Measurements from ENCODE around the gene MMP17.

The MMP17 gene

DNA sequence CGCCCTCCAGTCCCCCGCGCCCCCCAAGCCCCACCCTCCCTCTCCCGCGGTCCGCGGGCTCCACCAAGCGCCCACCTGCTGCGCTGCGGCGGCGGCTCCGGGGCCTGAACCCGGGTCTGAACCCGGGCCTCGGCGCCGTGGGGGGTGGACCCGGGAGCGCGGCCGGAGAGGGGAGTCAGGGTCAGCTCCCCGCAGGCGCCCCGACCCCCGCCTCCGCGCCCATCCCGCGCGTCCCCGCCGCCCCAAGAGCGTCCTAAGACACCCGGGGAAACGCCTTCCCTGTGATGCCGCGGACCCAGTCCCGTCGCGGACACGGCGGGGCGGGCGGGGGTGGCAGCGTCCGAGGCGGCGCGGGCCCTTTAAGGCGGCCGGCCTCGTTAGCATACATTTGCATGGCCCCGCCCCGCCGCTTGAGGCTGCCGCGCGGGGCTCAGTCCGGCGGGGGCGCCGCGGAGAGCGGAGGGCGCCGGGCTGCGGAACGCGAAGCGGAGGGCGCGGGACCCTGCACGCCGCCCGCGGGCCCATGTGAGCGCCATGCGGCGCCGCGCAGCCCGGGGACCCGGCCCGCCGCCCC lies at the start of gene MMP17:
TSS of gene MMP17 (plus strand) at position 433 of the 574 bp plus-strand sequence. CDS start at position 535, 102 bp downstream.
- DNase-seq (ENCODE audit: low read depth in 3 of 3), result no peak

DNA sequence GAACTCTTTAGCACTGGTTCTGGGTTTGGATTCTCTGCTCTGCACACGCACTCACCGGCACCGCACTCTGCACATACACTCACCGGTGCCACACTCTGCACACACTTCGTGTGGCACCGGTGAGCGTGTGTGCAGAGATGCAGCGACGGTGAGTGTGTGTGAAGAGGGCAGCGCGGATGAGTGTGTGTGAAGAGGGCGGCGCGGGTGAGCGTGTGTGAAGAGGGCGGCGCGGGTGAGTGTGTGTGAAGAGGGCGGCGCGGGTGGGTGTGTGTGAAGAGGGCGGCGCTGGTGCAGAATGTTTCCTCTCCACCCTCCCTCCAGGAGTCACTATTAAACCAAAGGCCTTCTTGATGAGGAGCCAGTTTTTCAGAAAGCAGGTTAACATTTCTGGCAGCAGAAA lies 49.2 kb upstream of the MMP17 start:
- no peak for DNase-seq (ENCODE audit: low read depth in 3 of 3)

DNA sequence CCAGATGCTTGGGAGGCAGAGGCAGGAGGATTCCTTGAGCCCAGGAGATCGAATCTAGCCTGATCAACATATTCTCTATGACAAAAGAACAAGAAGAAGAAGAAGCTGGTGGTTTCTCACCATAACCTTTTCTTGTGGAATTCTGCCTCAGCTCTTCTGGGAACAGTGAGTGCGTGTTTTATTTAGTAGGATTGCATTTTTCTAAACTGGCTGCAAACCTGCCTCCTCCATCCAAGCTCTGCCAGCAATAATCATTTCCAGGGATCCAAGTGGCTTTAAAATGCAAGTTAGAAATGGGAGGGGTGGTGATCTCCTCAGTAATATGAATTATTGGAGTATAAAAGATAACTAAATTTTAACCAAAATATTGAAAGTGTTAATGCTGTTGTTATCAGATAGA lies 46.1 kb upstream of the MMP17 start:
- DNase-seq (ENCODE audit: low read depth in 3 of 3), result no peak

- no peak for DNase-seq (ENCODE audit: low read depth in 3 of 3)
Observed at GRCh38 chr12:131783915-131784541, 44.2 kb upstream of the MMP17 start.

GRCh38 chr12:131784909-131785762 lies 43.1 kb upstream of the MMP17 start:
- DNase-seq (ENCODE audit: low read depth in 3 of 3), result no peak

- no peak for DNase-seq (ENCODE audit: low read depth in 3 of 3)
Observed at GRCh38 chr12:131785763-131786330, 42.3 kb upstream of the MMP17 start.

- no peak for DNase-seq (ENCODE audit: low read depth in 3 of 3)
Observed at GRCh38 chr12:131786331-131786730, 41.9 kb upstream of the MMP17 start.

GRCh38 chr12:131787143-131787660 lies 41.0 kb upstream of the MMP17 start:
- no peak for DNase-seq (ENCODE audit: low read depth in 3 of 3)

DNA sequence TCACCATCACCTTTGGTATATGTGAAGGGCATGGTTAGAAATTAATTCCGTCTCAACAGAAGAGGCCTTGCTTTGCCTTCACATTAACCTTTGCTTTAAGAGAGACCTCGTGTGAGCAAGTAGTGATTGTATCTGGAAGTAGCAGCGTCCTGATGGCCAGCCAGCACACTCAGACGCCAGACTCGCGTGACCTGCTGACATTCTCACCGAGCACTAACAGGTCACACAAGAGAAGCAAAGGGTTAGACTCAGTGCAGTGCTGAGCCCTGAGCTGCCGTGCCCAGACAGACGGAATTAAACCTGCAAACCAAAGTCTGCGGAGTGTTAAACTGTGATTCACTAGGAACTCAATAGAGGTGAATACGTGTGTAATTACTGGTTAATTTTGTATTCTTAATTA lies 40.1 kb upstream of the MMP17 start:
- DNase-seq (ENCODE audit: low read depth in 3 of 3), result no peak

- no peak for DNase-seq (ENCODE audit: low read depth in 3 of 3)
Observed at GRCh38 chr12:131789638-131790037, 38.6 kb upstream of the MMP17 start.

DNA sequence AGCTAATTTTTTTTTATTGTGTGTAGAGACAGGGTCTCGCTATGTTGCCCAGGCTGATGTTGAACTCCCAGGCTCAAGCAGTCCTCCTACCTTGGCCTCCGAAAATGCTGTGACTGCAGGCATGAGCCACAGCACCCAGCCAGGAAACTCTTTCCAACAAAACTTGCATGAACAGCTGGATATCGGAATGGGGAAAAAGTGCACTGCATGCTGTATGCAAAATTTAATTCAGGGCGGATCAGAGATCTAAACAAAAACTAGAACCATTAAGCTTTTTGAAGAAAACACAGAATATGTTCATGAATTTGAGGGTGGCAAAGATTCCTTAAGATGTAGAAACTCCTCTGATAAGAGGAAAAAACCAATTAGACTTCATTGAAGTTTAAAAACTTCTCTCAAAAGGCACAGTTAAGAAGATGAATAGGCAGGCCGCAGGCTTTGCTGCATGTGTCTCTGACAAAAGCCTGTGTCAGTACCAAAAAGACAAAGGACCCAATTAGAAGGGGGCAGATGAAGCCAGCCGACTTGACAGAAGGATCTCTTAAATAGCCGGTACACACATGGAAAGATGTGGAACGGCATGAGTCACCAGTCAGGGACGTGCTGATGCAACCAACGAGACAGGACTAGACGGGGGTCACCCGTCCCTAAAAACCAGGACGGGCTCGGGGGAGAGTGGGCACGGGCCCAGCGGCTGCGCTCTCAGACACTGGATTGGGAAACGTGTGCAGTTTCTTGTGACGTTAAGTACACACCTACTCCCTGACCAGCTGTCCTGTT lies 34.8 kb upstream of the MMP17 start:
- DNase-seq (ENCODE audit: low read depth in 3 of 3), result no peak

DNA sequence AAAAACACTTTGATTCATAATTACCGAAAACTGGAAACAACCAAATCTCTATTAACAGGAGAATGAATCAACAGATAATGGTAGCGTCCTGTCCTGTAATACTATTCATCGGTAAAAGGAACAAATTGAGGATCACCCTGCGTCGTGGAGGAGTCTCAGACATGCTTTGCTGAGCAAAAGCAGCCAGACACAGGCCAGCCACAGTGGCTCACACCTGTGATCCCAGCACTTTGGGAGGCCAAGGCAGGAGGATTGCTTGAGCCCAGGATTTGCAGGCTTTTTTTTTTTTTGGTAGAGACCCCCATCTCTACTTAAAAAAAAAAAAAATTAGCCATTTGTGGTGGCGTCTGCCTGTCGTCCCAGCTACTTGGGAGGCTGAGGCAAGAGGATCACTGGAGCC lies 34.1 kb upstream of the MMP17 start:
- DNase-seq (ENCODE audit: low read depth in 3 of 3), result no peak

- DNase-seq (ENCODE audit: low read depth in 3 of 3), result no peak
Observed at GRCh38 chr12:131794573-131794972, 33.6 kb upstream of the MMP17 start.

GRCh38 chr12:131795064-131795463 lies 33.1 kb upstream of the MMP17 start:
- DNase-seq (ENCODE audit: low read depth in 3 of 3), result no peak

DNA sequence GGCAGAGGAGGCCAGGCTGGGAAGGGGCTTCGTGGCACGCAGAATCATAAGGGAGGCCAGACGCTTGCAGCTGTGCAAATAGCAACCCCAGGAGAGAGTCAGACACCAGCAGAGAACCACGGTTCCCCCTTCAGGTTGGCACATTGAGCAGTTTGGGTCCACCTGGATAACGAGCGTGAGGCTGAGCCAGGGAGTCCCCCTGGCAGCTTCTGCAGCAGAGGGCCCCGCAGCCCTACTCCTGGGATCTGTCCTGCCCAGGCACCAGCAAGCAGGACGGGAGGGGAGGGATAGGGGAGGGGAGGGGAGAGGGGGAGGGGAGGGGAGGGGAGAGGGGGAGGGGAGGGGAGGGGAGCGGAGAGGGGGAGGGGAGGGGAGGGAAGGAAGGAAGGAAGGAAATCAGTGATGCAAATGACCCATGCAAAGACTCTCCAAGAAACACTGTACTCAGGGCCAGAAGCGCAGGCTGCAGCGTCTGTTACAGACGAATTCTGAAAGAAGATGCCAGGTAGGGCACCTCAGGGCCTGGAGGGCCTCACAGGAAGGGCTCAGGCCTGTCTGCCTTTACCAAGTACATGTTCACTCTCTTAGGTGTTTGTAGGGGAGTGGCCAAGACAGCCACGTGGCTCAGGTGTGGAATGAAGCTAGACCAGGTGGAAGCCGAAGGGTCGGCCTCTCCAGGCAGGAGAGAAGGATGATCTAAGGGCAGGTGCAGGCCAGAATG lies 32.3 kb upstream of the MMP17 start:
- no peak for DNase-seq (ENCODE audit: low read depth in 3 of 3)

DNA sequence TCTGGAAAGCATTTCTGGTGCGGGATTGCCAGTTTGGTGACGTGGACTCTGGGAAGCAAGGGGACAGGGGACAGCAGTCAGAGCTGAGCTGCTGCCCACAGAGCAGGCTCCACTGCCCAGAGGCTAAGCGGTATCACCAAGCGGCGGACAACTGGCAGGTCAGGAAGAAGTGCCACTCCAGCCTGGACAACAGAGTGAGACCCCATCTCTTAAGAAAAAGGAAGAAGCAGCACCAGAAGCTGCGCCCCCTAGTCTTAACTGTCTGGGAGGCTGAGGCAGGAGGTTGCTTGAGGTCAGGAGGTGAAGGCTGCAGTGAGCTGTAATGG lies 31.8 kb upstream of the MMP17 start:
- DNase-seq (ENCODE audit: low read depth in 3 of 3), result no peak

DNA sequence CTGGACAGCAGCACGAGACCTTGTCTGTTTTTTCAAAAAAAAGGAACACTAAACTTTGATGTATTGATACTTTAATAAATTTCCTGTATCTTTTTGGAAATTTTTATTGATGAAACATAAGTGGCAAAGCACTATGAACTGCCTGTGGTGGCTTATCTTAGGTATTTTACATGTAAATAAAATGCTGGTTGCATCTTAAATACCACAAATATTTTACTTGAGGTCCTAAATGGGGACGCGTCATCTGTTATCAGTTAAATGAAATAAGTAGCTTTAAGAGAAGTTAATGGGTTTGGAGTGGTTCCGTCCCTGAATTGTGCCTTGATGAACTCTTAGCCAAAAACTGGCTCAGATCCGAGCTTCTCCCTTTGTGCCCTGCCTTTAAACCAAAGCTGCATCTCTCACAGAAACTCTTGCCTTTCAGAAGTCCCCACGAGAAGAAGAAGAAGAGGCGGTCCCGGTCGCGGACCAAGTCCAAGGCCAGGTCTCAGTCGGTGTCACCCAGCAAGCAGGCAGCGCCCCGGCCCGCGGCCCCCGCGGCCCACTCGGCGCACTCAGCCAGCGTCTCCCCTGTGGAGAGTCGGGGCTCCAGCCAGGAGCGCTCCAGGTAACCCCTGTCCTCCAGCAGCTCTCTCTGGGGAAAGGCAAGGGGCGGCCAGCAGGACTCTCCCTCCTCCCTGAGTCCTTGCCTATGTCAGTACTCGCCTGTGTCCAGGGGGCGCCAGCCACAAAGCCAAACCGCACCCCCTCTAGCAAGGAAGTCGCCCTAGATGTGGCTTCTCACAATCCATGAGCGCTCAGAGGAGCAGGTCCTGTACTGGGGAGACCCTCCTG lies 31.2 kb upstream of the MMP17 start:
- DNase-seq (ENCODE audit: low read depth in 3 of 3), result no peak

DNA sequence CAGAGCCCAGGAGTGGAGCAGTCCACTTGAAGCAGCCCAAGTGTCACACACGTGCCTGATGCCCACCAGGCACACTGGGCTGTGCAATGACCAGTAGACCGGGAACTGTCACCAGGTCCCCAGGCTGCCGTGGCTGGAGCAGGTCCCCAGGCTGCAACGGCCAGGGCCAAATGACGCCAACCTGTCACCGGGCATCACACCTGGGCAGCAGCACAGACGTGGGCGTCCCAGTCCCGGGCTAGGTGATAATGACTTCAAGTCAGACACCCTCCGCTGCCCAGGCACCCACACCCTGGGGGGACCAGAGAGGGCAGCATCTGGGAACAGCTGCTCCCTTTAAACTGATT lies 30.6 kb upstream of the MMP17 start:
- DNase-seq (ENCODE audit: low read depth in 3 of 3), result no peak

DNA sequence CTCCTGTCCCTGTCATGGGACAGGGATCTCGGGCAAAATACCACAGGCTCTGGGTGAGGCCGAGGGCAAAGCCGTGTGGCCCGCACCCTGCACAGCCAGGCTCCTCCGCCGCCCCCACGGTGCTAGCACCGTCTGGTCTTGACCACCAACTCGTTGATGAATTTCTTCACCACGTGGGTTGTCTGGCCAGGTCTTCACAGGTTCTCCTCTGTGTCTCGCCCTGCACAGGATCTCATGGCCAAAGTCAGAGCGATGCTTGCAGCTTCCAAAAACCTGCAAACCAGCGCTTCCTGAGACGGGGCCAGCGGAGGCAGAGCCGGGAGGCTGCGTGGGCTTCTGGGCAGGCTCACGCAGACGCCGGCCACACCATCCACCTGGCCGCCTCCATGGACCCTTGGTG lies 29.0 kb upstream of the MMP17 start:
- no peak for DNase-seq (ENCODE audit: low read depth in 3 of 3)

- no peak for DNase-seq (ENCODE audit: low read depth in 3 of 3)
Observed at GRCh38 chr12:131799828-131800593, 28.2 kb upstream of the MMP17 start.

Measured in stimulated activated CD4-positive, alpha-beta T cell treated with anti-CD3 and anti-CD28 coated beads, TNF-alpha, amount 100 ng/mL, for 48 hours (primary cell).